ENCODE results near the gene SRPK3. TPM values are rescaled to one million over a fixed set of nuclear protein-coding genes. Genes with fewer than 3 reads are reported as not detected.

Gene SRPK3
- total and polyA plus RNA-seq, 5 experiments from 2014 or later: not detected

DNA sequence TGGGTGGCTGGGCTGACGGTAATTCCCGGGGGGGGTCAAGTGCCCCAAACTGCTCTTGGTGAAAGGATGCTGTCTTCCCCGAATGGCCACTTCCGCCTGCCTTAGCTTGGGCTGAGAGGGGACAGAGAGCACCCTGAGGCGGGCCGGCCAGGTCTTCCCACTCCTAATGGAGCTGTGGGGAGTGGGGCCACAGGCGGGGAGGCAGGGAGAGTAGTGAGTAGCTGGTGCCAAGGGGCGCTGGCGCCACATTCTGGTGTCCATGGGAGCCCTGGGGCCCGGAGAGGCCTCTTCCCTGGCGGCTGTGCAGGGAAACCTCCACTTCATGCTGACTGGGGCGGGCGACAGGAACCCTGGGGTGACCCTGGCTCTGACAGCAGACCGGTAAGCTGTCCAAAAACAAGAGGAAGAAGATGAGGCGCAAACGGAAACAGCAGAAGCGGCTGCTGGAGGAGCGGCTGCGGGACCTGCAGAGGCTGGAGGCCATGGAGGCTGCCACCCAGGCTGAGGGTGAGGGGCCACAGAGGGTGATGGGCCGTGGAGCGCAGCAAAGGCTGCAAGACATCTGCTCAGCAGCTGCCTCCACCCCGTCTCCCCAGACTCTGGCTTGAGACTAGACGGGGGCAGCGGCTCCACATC, 2.7 kb downstream of the SRPK3 start:
- H3K9me3 Mint-ChIP-seq: no peaks in the 10 kb centered on the region
- ATAC-seq (no peak), DNase-seq (no peak)
- H3K27ac Mint-ChIP-seq: peak overlapping the region in 1 of 10 donors; percentile 24
- H3K36me3 Mint-ChIP-seq: peaks cover 0 to 9% (median 0%) of the 10 kb centered on the region in 3 donors
- POLR2A ChIA-PET: no interaction called here
- H3K27me3 Mint-ChIP-seq: no peaks in the 10 kb centered on the region
- no peak overlapping the region for H3K4me3 Mint-ChIP-seq
- H3K4me1 Mint-ChIP-seq: peaks cover 6 to 10% (median 8%) of the 10 kb centered on the region in 4 donors

DNA sequence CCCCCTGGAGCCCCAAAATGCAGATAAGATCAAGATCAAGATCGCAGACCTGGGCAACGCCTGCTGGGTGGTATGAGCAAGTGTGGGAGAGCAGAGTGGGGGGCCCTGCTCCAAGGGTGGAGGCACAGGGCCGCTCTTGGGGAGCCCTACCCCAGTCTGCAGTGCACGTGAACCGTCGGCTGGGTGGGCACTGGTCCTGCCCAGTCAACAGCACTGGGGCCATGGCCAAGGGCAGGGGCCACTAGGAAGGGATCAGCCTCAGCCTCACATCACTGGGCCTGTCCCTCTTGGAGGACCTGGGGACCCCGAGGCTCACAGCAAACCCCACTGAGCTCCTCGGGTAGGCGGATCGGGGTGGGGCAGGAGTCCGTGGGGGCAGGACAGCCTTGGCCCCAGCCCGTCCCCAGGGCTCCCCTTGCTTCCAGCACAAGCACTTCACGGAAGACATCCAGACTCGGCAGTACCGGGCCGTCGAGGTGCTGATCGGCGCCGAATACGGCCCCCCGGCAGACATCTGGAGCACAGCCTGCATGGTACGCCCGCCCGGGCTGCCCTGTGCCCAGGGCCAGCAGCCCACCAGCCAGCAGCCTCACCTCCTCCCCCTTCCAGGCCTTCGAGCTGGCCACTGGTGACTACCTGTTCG, 3.6 kb downstream of the SRPK3 start:
- DNase-seq: no peak
- H3K36me3 Mint-ChIP-seq: peaks cover 0 to 13% (median 0%) of the 10 kb centered on the region in 3 donors
- H3K27me3 Mint-ChIP-seq: no peaks in the 10 kb centered on the region
- no peak for ATAC-seq
- no peak overlapping the region for H3K4me3 Mint-ChIP-seq
- H3K27ac Mint-ChIP-seq: peak overlapping the region in 2 of 10 donors; percentile 63 to 65
- POLR2A ChIA-PET: no interaction called here
- H3K4me1 Mint-ChIP-seq: peaks cover 6 to 11% (median 10%) of the 10 kb centered on the region in 4 donors
- no peaks in the 10 kb centered on the region for H3K9me3 Mint-ChIP-seq

DNA sequence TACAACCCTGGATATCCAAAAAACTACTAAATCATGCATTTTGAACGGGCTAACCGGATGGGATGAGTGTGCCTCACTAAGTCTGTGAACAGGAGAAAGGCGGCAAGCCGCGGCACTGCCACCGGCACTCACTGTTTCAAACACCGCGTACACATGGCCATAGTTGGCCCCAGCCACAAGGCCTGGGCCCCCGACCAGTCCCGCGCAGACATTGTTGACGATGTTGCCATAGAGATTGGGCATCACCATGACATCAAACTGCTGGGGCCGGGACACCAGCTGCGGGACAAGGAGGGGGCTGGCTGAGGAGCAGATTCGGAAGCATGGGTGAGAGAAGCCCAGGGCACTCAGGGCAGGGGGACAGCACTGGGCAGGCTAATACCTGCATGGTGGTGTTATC, 5.8 kb downstream of the SRPK3 start:
- no peak overlapping the region for H3K4me3 Mint-ChIP-seq
- H3K4me1 Mint-ChIP-seq: peaks cover 0 to 8% (median 1%) of the 10 kb centered on the region in 4 donors
- peak overlapping the region in 1 of 10 donors; percentile 15 for H3K27ac Mint-ChIP-seq
- ATAC-seq: no peak
- H3K27me3 Mint-ChIP-seq: no peaks in the 10 kb centered on the region
- no peak for DNase-seq
- no peaks in the 10 kb centered on the region for H3K9me3 Mint-ChIP-seq
- POLR2A ChIA-PET: no interaction called here
- H3K36me3 Mint-ChIP-seq: peaks cover 0 to 13% (median 0%) of the 10 kb centered on the region in 3 donors

DNA sequence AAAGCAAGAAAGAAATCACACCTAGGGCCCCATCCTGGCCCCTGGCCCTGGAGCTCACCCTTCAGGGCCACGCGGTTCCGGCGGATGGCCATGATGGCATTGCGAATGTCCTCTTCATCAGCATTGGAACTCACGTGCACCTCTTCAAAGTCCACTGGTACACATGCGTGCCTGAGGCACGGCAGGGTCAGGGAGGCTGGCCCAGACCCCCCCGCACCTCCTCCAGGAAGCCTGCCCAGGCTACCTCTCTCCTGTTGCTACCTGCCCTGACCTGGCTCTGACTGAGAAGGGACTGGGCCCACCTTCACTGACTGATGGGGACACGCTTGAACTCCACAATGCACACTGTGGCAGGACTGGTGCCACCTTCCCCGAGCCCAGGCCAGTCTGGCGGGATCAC, 8.8 kb downstream of the SRPK3 start:
- Mint-ChIP-seq H3K9me3 (no peaks in the 10 kb centered on the region), H3K27ac (no peak overlapping the region), H3K36me3 (peaks cover 0 to 13% (median 0%) of the 10 kb centered on the region in 3 donors), H3K4me3 (no peak overlapping the region), H3K27me3 (no peaks in the 10 kb centered on the region), H3K4me1 (peaks cover 7 to 25% (median 11%) of the 10 kb centered on the region in 4 donors)
- POLR2A ChIA-PET: no interaction called here
- ATAC-seq: no peak
- no peak for DNase-seq

DNA sequence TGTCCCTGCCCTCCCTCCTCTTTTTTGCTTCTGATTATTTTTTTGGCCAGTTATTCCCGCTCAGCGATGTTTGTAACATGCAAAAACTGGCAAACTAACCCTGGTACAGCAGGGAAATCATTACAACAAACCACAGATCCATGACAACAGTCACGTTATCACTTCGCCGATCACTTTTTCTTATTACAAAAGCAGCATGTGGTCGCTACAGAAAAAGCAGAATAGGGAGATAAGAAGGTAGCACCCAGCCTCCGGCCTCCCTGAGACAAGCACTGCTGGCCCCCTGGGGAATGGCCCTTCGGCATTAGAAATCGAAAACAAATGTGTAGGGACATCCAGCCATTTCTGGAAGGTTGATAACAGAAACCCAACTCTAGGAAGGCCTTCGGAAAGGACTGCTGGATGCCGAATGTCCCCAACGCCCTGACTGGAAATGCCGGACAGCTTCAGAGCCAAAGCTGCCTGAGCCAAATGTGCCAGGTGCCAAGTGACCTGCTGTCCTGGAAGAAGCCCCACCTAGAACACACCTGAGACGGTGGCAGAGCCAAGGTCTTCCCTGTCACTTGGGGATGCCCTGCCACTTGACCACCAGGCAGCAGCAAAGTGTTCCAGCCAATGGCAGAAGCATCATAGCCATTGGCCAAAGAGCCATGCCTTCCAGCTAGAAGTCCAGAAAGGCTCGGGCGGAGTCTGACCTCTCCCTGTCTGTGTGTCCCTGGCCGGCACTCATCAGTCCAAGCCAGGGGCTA, 10.4 kb downstream of the SRPK3 start:
- Mint-ChIP-seq H3K27ac (peak overlapping the region in 1 of 10 donors; percentile 25), H3K4me1 (peaks cover 7 to 35% (median 19%) of the 10 kb centered on the region in 4 donors), H3K36me3 (peaks cover 0 to 14% (median 0%) of the 10 kb centered on the region in 3 donors), H3K27me3 (no peaks in the 10 kb centered on the region), H3K9me3 (no peaks in the 10 kb centered on the region), H3K4me3 (no peak overlapping the region)
- DNase-seq (no peak), ATAC-seq (no peak)
- POLR2A ChIA-PET: interaction anchor here (0.6 to 0.9 kb wide), 2 partner anchors 34 to 112 kb away, joined by 3 to 4 read pairs; no protein-coding TSS in a partner anchor

- POLR2A ChIA-PET: interaction anchor here (0.9 to 3.0 kb wide), 2 partner anchors 111 to 135 kb away, joined by 4 to 39 read pairs; partner anchors contain the start of gene ARHGAP4
- DNase-seq (no peak), ATAC-seq (no peak)
- peaks cover 7 to 41% (median 26%) of the 10 kb centered on the region in 4 donors for H3K4me1 Mint-ChIP-seq
- no peaks in the 10 kb centered on the region for H3K9me3 Mint-ChIP-seq
- H3K4me3 Mint-ChIP-seq: peak overlapping the region in 3 of 10 donors; percentile 86 to 93 (median 90)
- peaks cover 0 to 16% (median 0%) of the 10 kb centered on the region in 3 donors for H3K36me3 Mint-ChIP-seq
- H3K27ac Mint-ChIP-seq: no peak overlapping the region
- H3K27me3 Mint-ChIP-seq: no peaks in the 10 kb centered on the region
Measured at GRCh38 chrX:153792368-153792767, 11.5 kb downstream of the SRPK3 start.

DNA sequence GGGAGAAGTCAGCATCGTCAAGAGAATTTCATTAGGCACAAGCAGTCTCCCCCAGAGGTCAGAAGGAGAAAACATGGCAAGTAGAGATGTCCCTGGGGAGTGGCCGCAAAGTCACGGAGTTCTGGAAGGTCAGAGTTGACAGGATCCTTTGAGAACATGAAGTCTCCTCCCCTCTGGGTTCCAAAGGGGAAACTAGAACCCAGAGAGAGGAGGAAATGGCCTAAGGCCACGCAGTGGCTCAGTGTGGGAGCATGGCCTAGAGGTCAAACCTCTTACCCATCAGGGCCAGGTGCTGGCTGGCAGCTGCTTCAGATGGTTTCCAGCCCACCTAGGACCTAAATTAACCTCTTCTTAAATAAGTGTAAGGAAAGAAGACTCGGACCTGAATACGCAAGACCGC, 12.4 kb downstream of the SRPK3 start:
- DNase-seq (no peak), ATAC-seq (no peak)
- Mint-ChIP-seq H3K27ac (peak overlapping the region; percentile 78 to 96 (median 91)), H3K9me3 (no peaks in the 10 kb centered on the region), H3K4me1 (peaks cover 7 to 41% (median 26%) of the 10 kb centered on the region in 4 donors), H3K4me3 (peak overlapping the region; percentile 86 to 95 (median 92)), H3K27me3 (no peaks in the 10 kb centered on the region), H3K36me3 (peaks cover 0 to 13% (median 0%) of the 10 kb centered on the region in 3 donors)
- POLR2A ChIA-PET: interaction anchor here (3.0 kb wide), 1 partner anchor 134 kb away, joined by 39 read pairs; the partner anchor contains the start of gene ARHGAP4

DNA sequence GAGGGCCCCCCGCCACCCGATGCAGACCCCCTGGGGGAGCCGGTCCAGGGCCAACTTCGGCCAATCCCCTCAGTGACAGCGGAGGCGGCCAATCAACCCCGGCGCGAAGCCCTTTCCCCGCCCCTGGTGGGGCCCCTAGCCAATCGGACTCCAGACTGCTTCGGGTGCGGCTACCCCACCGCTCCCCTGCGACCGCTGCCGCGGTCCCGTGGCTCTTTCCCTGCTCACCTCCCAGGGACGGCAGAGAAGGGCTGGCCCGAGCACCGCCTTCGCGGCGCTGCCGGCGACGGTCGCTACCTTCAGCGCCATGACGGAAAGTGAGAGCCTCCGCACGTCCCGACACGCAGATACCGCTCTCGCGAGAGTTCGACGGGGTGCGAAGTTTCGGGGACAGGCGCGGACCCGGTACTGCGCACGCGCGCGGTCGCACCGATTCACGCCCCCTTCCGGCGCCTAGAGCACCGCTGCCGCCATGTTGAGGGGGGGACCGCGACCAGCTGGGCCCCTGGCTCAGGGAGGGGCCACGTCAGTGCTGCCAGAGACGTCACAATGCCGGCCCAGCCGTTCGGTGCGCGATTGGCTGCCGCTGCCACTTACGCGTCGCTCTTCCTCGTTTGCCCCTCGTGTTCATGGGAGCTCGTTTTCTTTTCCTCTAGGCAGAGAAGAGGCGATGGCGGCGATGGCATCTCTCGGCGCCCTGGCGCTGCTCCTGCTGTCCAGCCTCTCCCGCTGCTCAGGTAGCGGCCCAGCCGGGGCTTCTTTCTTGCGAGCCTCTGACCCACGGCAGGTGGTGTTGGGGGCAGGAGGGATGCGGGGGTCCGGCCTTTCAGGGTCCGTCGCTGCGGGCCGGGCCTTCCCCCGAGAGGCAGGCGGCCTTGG, 13.4 kb downstream of the SRPK3 start, which contains the start of the genes IDH3G and SSR4:
Gene IDH3G (minus strand): TSS at position 358 of the 879 bp plus-strand sequence. CDS start 49 bp downstream, at position 309.
Gene SSR4 (plus strand): TSS at position 651 of the 879 bp plus-strand sequence. CDS start 20 bp downstream, at position 671.
- Mint-ChIP-seq H3K4me1 (peaks cover 7 to 41% (median 26%) of the 10 kb centered on the region in 4 donors), H3K36me3 (peaks cover 0 to 16% (median 0%) of the 10 kb centered on the region in 3 donors), H3K4me3 (peak within 1 kb of the TSS; percentile 86 to 95 (median 92)), H3K27ac (peak within 1 kb of the TSS; percentile 82 to 96 (median 94)), H3K27me3 (no peaks in the 10 kb centered on the region), H3K9me3 (no peaks in the 10 kb centered on the region)
- DNase-seq (peak; percentile 87 to 97 (median 92)), ATAC-seq (peak; percentile 91 to 92)
- POLR2A ChIA-PET: interaction anchor here (0.7 to 3.0 kb wide), 10 partner anchors 12 to 753 kb away, joined by 3 to 39 read pairs (median 4); partner anchors contain the start of genes ARHGAP4, HCFC1, IKBKG and TMEM187

DNA sequence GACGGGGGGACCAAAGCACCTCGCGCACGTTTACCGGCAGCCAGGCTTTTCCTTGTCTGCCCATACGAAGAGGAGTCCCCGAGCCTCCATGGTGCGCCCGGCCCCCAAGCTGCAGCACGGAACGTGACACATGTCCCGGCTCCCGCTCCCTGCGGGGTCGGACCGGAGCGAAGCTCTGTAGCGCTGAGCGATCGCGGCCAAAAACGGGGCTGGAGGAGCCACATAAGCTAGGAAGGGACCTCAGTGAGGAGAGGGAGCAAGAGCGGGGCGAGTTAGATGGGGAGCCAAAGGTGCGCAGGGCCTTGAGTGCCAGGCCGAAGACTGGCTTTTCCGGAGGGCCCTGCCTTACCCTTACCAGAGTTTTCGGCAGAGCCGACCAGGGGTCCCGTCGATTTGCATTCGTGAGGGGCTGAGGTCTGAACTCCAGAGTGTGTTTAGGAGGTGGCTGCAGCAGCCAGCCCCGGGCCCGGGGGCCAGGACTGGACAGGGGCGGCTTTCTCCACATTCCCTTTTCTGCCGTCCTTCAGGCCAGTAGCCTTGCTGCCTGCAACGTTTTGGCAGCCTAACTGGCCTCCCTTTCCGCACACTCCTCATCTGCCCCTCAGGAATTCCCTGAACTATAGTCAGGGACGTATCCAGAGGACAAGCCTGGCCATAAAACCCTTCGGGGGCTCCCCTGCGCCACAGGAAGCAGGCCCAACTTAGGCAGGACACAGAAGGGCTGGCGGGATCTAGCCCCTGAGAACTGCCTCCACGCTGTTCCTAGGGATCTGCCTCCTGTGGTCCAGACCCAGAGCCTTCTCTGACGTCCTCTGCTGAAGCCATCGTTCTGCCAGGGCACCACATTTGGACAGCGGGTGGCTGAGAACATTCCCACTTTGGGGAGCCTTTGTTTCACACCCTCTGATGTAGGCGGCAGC, 14.3 kb downstream of the SRPK3 start:
- Mint-ChIP-seq H3K27me3 (no peaks in the 10 kb centered on the region), H3K4me3 (peak overlapping the region; percentile 86 to 95 (median 92)), H3K9me3 (no peaks in the 10 kb centered on the region), H3K27ac (peak overlapping the region in 9 of 10 donors; percentile 72 to 96 (median 93)), H3K36me3 (peaks cover 0 to 14% (median 0%) of the 10 kb centered on the region in 3 donors), H3K4me1 (peaks cover 7 to 40% (median 26%) of the 10 kb centered on the region in 4 donors)
- peak in 1 of 10 donors; percentile 2 for DNase-seq
- POLR2A ChIA-PET: interaction anchor here (0.7 to 3.0 kb wide), 9 partner anchors 13 to 752 kb away, joined by 3 to 39 read pairs (median 4); partner anchors contain the start of genes ARHGAP4, HCFC1, IKBKG and TMEM187
- ATAC-seq: peak; percentile 2 to 10

DNA sequence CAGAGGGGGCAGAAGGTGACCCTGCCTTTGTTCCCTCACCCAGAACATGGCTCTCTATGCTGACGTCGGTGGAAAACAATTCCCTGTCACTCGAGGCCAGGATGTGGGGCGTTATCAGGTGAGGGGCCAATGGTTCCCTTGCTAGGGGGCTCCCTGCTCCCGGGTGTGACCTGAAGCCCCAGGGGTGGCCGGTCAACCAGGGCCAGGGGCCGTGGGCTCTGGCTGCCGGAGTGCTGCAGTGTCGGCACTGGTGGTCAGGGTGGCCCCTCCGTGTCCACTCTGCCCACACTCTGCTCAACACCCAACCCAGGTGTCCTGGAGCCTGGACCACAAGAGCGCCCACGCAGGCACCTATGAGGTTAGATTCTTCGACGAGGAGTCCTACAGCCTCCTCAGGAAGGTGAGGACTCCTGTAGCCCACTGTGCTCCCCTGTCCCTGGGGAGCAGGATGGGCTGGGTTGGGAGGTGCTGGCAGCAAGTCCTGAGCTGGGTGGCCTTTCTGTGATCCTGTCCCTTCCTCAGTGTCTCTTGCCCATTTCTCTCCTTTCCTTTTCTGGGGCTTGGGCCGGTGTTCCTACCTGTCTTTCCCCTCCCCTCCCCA, 16.7 kb downstream of the SRPK3 start:
- H3K27ac Mint-ChIP-seq: peak overlapping the region in 1 of 10 donors; percentile 84
- no peaks in the 10 kb centered on the region for H3K27me3 Mint-ChIP-seq
- H3K36me3 Mint-ChIP-seq: peaks cover 0 to 14% (median 0%) of the 10 kb centered on the region in 3 donors
- peaks cover 6 to 26% (median 24%) of the 10 kb centered on the region in 4 donors for H3K4me1 Mint-ChIP-seq
- DNase-seq (no peak), ATAC-seq (no peak)
- H3K9me3 Mint-ChIP-seq: no peaks in the 10 kb centered on the region
- H3K4me3 Mint-ChIP-seq: peak overlapping the region in 1 of 10 donors; percentile 41
- POLR2A ChIA-PET: no interaction called here
